Brain microvascular endothelial cell (primary cell): ENCODE results near the gene AHNAK2.
A peak's percentile ranks its signal among the peaks of the same experiment; 100 is the strongest.

Experiments
- DNase-seq: peaks from one replicate; pipeline ENCODE4 v3.0.0-alpha.2; 2020
- H3K27ac ChIP-seq: fragments of 250-450 bp; sonication (Bioruptor Pico); 2 replicates; pipeline ENCODE4 v1.5.1; 2020; ENCODE audit warnings: mild to moderate bottlenecking, moderate library complexity
- H3K27me3 ChIP-seq: fragments of 250-450 bp; sonication (Bioruptor Pico); replicated peaks from 2 replicates; pipeline ENCODE4 v1.5.1; 2020; ENCODE audit warnings: mild to moderate bottlenecking
- H3K36me3 ChIP-seq: fragments of 250-450 bp; sonication (Bioruptor Pico); replicated peaks from 2 replicates; pipeline ENCODE4 v1.5.1; 2020; ENCODE audit warnings: mild to moderate bottlenecking
- H3K4me3 ChIP-seq: 2 replicates; pipeline ENCODE4 v1.5.1; 2011; ENCODE audit warnings: low read depth, mild to moderate bottlenecking, control low read depth, low read length, moderate library complexity
- in situ Hi-C: cut with HindIII; loops from 2 replicates; pipeline ENCODE4 v1.10.0; 2017; ENCODE audit warnings: low sequenced_read_pairs, low pct_ligation_motif_present
- TF ChIP-seq, protein P1 (sequence below): IDR thresholded peaks from 2 replicates; pipeline ENCODE4 v1.5.1; 2011; ENCODE audit warnings: low read depth, mild to moderate bottlenecking, moderate library complexity, low read length, control low read depth, inconsistent platforms; ENCODE audit errors: missing control alignments

AHNAK2 gene

GRCh38 chr14:105019861-105020814 is 42.0 kb upstream of the AHNAK2 start:
- peak; percentile 13 for DNase-seq
- H3K27me3 ChIP-seq = no peaks in the 10 kb centered on the region
- in situ Hi-C loops = no loop called here
- peak overlapping the region; percentile 77 for H3K27ac ChIP-seq
- TF ChIP-seq, protein P1, sequence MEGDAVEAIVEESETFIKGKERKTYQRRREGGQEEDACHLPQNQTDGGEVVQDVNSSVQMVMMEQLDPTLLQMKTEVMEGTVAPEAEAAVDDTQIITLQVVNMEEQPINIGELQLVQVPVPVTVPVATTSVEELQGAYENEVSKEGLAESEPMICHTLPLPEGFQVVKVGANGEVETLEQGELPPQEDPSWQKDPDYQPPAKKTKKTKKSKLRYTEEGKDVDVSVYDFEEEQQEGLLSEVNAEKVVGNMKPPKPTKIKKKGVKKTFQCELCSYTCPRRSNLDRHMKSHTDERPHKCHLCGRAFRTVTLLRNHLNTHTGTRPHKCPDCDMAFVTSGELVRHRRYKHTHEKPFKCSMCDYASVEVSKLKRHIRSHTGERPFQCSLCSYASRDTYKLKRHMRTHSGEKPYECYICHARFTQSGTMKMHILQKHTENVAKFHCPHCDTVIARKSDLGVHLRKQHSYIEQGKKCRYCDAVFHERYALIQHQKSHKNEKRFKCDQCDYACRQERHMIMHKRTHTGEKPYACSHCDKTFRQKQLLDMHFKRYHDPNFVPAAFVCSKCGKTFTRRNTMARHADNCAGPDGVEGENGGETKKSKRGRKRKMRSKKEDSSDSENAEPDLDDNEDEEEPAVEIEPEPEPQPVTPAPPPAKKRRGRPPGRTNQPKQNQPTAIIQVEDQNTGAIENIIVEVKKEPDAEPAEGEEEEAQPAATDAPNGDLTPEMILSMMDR = peak; percentile 8
- H3K4me3 ChIP-seq = peak overlapping the region; percentile 81
- no peaks in the 10 kb centered on the region for H3K36me3 ChIP-seq

DNA sequence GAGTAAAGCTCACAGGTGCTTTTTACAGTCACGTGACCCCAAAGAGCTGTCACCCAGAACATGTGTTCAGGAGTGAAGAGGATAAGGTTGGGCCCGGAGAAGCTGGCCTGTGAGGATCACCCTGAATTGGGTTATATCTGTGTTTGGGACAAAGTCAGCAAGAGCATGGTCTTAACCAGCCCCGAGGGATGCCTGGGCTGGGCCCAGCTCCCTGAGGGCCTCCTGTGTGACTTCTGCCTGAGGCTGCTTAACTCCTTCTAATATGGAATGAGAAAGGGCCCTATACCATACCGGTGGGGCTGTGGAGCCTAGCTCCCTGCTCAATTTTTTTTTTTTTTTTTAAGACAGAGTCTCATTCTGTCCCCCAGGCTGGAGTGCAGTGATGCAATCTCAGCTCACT is 40.2 kb upstream of the AHNAK2 start:
- in situ Hi-C loops = no loop called here
- no peaks in the 10 kb centered on the region for H3K36me3 ChIP-seq
- H3K4me3 ChIP-seq = no peak overlapping the region
- no peak overlapping the region for H3K27ac ChIP-seq
- TF ChIP-seq, protein P1 = no peak
- H3K27me3 ChIP-seq = no peaks in the 10 kb centered on the region
- DNase-seq = no peak

- in situ Hi-C loops = no loop called here
- no peak overlapping the region for H3K4me3 ChIP-seq
- peaks cover 6% of the 10 kb centered on the region for H3K36me3 ChIP-seq
- TF ChIP-seq, protein P1 = no peak
- no peak for DNase-seq
- H3K27me3 ChIP-seq = no peaks in the 10 kb centered on the region
- no peak overlapping the region for H3K27ac ChIP-seq
These were observed 37.7 kb upstream of the AHNAK2 start for GRCh38 chr14:105015905-105016304.

DNA sequence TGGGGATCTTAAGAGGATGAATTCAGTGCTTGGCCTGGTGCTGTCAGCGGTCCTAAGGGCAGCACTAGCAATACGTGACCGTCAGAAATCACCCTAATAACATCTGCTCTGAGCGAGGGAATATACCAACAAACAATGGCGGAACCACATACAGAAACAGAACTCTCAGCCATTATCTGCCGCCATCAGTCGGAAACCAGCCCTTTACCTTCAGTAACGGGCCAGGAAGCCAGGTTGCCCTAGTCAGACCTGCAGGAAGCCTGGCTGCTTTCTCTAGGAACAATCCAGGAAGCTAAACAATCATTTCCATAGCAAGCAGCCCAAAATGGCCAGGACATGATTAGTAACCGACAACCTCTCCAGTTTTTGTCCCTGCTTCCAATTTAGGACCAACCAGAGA is 37.1 kb upstream of the AHNAK2 start:
- Histone ChIP-seq H3K27me3 (no peaks in the 10 kb centered on the region), H3K27ac (no peak overlapping the region), H3K36me3 (peaks cover 13% of the 10 kb centered on the region), H3K4me3 (no peak overlapping the region)
- no peak for DNase-seq
- in situ Hi-C loops = no loop called here
- TF ChIP-seq, protein P1 = no peak

DNA sequence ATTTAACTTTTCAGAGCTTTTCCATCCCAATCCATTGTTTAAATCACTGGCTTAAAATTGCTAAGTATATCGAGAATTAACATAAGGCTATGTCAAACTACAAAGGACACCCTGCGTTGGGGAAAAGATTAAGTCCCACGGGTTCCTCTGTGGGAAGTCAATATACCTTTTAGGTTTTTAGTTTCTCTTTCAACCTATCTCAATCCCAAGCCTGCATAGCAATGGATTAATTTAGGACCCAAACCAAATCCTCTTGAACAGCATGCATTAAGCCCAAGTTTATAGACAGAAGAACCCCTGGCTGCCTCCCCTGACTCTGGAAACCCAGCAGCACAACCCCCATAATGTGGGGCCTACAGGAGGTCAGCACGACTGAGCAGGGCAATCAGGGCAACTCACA is 36.5 kb upstream of the AHNAK2 start:
- H3K4me3 ChIP-seq = no peak overlapping the region
- H3K27me3 ChIP-seq = no peaks in the 10 kb centered on the region
- DNase-seq = no peak
- TF ChIP-seq, protein P1 = no peak
- in situ Hi-C loops = no loop called here
- H3K27ac ChIP-seq = no peak overlapping the region
- H3K36me3 ChIP-seq = peaks cover 17% of the 10 kb centered on the region
